ENCODE data around the gene BTNL3. TPM values are rescaled to one million over a fixed set of nuclear protein-coding genes. Genes with fewer than 3 reads are reported as not detected.
"Not testable (repeated sequence)": the region's sequence is repeated elsewhere in the genome, so short reads cannot be mapped to it uniquely, and the experiment has no call there.

Gene BTNL3
- total RNA-seq, 1 donor from 2014 or later, result 0.82 TPM

DNA sequence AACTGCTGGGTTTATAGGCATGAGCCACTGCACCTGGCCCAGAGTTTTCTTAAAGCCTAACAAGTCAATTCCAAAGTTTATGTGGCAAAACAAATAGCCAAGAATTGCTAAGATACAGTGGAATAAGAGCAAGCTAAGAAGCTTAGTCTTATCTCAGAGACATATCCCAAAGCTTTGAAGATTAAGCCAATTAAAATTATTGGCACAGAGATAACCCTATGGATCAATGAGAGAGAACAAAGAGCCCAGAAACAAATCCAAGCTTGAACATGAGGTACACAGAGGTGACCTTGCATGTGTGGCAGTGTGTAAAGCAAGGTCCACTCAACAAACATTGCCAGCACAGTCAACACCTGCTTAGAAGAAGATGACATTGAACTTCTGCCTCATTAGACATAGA is 13.3 kb downstream of the BTNL3 start:
- no peaks in the 10 kb centered on the region for H3K4me1 Mint-ChIP-seq (ENCODE audit: unreplicated experiment)
- no peaks in the 10 kb centered on the region for H3K9me3 Mint-ChIP-seq
- H3K27me3 Mint-ChIP-seq, result peaks cover 21% of the 10 kb centered on the region
- DNase-seq (ENCODE audit: extremely low spot score, unreplicated experiment), result no peak
- H3K27ac Mint-ChIP-seq, result no peak overlapping the region
- no peaks in the 10 kb centered on the region for H3K36me3 Mint-ChIP-seq
- TF ChIP-seq, protein P1, sequence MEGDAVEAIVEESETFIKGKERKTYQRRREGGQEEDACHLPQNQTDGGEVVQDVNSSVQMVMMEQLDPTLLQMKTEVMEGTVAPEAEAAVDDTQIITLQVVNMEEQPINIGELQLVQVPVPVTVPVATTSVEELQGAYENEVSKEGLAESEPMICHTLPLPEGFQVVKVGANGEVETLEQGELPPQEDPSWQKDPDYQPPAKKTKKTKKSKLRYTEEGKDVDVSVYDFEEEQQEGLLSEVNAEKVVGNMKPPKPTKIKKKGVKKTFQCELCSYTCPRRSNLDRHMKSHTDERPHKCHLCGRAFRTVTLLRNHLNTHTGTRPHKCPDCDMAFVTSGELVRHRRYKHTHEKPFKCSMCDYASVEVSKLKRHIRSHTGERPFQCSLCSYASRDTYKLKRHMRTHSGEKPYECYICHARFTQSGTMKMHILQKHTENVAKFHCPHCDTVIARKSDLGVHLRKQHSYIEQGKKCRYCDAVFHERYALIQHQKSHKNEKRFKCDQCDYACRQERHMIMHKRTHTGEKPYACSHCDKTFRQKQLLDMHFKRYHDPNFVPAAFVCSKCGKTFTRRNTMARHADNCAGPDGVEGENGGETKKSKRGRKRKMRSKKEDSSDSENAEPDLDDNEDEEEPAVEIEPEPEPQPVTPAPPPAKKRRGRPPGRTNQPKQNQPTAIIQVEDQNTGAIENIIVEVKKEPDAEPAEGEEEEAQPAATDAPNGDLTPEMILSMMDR (conservative IDR thresholded peaks at IDR 0.05), result no peak
- H3K4me3 Mint-ChIP-seq, result no peak overlapping the region

DNA sequence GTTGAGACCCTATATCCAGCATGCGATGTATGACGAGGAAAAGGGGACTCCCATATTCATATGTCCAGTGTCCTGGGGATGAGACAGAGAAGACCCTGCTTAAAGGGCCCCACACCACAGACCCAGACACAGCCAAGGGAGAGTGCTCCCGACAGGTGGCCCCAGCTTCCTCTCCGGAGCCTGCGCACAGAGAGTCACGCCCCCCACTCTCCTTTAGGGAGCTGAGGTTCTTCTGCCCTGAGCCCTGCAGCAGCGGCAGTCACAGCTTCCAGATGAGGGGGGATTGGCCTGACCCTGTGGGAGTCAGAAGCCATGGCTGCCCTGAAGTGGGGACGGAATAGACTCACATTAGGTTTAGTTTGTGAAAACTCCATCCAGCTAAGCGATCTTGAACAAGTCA is 17.1 kb downstream of the BTNL3 start:
- Mint-ChIP-seq H3K9me3 (no peaks in the 10 kb centered on the region), H3K4me3 (no peak overlapping the region), H3K27ac (no peak overlapping the region), H3K36me3 (no peaks in the 10 kb centered on the region), H3K27me3 (peaks cover 21% of the 10 kb centered on the region), H3K4me1 (ENCODE audit: unreplicated experiment) (no peaks in the 10 kb centered on the region)
- TF ChIP-seq, protein P1 (conservative IDR thresholded peaks at IDR 0.05), result no peak
- no peak for DNase-seq (ENCODE audit: extremely low spot score, unreplicated experiment)

DNA sequence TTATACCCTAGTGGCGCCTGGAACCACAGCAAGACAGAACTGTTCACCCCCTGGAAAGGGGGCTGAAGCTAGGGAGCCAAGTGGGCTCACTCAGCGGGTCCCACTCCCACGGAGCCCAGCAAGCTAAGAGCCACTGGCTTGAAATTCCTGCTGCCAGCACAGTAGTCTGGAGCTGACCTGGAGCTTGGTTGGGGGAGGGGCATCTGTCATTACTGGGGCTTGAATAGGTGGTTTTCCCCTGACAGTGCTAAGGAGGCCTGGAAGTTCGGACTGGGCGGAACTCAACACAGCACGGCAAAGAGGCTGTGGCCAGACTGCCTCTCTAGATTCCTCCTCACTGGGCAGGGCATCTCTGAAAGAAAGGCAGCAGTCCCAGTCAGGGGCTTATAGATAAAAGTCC is 19.5 kb downstream of the BTNL3 start:
- Mint-ChIP-seq H3K4me3 (no peak overlapping the region), H3K27ac (no peak overlapping the region), H3K9me3 (no peaks in the 10 kb centered on the region), H3K4me1 (ENCODE audit: unreplicated experiment) (no peaks in the 10 kb centered on the region), H3K36me3 (no peaks in the 10 kb centered on the region), H3K27me3 (peaks cover 21% of the 10 kb centered on the region)
- no peak for DNase-seq (ENCODE audit: extremely low spot score, unreplicated experiment)
- TF ChIP-seq, protein P1 (conservative IDR thresholded peaks at IDR 0.05), result no peak

DNA sequence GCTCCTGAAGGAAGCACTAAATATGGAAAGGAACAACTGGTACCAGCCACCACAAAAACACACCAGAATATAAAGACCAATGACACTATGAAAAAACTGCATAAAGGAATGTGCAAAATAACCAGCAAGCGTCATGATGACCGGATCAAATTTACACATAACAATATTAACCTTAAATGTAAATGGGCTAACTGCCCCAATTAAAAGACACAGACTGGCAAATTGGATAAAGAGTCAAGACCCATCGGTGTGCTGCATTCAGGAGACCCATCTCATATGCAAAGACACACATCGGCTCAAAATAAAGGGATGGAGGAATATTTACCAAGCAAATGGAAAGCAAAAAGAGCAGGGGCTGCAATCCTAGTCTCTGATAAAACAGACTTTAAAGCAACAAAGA is 21.4 kb downstream of the BTNL3 start:
- DNase-seq (ENCODE audit: extremely low spot score, unreplicated experiment); H3K36me3 Mint-ChIP-seq; H3K9me3 Mint-ChIP-seq; H3K27ac Mint-ChIP-seq; H3K4me3 Mint-ChIP-seq; H3K4me1 Mint-ChIP-seq (ENCODE audit: unreplicated experiment): not testable (repeated sequence)
- H3K27me3 Mint-ChIP-seq, result peaks cover 23% of the 10 kb centered on the region

DNA sequence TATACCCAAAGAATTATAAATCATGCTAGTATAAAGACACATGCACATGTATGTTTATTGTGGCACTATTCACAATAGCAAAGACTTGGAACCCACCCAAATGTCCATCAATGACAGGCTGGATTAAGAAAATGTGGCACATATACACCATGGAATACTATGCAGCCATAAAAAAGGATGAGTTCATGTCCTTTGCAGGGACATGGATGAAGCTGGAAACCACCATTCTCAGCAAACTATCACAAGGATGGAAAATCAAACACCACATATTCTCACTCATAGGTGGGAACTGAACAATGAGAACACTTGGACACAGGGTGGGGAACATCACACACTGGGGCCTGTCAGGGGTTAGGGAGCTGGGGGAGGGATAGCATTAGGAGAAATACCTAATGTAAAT is 26.0 kb downstream of the BTNL3 start:
- H3K27me3 Mint-ChIP-seq, result peaks cover 37% of the 10 kb centered on the region
- not testable (repeated sequence) for H3K36me3 Mint-ChIP-seq; H3K27ac Mint-ChIP-seq; H3K4me3 Mint-ChIP-seq; DNase-seq (ENCODE audit: extremely low spot score, unreplicated experiment); H3K9me3 Mint-ChIP-seq; H3K4me1 Mint-ChIP-seq (ENCODE audit: unreplicated experiment)

DNA sequence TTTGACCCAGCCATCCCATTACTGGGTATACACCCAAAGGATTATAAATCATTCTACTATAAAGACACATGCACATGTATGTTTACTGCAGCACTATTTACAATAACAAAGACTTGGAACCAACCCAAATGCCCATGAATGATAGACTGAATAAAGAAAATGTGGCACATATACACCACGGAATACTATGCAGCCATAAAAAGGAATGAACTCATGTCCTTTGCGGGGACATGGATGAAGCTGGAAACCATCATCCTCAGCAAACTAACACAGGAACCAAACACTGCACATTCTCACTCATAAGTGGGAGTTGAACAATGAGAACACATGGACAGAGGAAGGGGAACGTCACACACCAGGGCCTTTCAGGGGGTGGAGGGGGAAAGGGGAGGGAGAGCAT is 28.8 kb downstream of the BTNL3 start:
- H3K36me3 Mint-ChIP-seq; H3K4me3 Mint-ChIP-seq; H3K4me1 Mint-ChIP-seq (ENCODE audit: unreplicated experiment); H3K9me3 Mint-ChIP-seq; DNase-seq (ENCODE audit: extremely low spot score, unreplicated experiment); H3K27ac Mint-ChIP-seq: not testable (repeated sequence)
- peaks cover 45% of the 10 kb centered on the region for H3K27me3 Mint-ChIP-seq

DNA sequence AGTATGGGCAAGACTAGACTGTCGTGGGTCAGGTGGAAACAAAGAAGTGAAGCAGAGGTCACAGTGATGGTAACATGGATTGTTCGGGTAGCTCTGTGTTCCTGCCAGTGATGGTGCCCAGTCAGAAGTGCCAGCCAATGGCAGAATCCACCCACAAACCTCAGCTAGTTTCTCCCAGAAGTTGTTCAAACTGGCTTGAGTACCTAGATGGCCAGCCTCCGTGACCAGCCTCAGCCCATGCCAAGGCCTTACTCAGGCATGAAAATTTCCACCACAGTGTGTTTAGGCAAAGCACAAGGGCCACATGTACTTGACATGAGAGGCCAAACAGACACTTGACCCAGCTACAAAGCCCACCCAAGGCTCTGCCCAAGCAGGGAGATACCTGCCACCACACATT is 32.0 kb downstream of the BTNL3 start:
- no peaks in the 10 kb centered on the region for H3K36me3 Mint-ChIP-seq
- no peak overlapping the region for H3K4me3 Mint-ChIP-seq
- TF ChIP-seq, protein P1 (conservative IDR thresholded peaks at IDR 0.05), result no peak
- H3K27me3 Mint-ChIP-seq, result peaks cover 45% of the 10 kb centered on the region
- no peaks in the 10 kb centered on the region for H3K9me3 Mint-ChIP-seq
- no peak for DNase-seq (ENCODE audit: extremely low spot score, unreplicated experiment)
- H3K27ac Mint-ChIP-seq, result no peak overlapping the region
- no peaks in the 10 kb centered on the region for H3K4me1 Mint-ChIP-seq (ENCODE audit: unreplicated experiment)

Data from type B pancreatic cell (in vitro differentiated cells).